ENCODE measurements around the gene ERC2.

The ERC2 gene

GRCh38 chr3:55875113-55875512, 593.2 kb downstream of the ERC2 start:
- TF ChIP-seq, protein P1, sequence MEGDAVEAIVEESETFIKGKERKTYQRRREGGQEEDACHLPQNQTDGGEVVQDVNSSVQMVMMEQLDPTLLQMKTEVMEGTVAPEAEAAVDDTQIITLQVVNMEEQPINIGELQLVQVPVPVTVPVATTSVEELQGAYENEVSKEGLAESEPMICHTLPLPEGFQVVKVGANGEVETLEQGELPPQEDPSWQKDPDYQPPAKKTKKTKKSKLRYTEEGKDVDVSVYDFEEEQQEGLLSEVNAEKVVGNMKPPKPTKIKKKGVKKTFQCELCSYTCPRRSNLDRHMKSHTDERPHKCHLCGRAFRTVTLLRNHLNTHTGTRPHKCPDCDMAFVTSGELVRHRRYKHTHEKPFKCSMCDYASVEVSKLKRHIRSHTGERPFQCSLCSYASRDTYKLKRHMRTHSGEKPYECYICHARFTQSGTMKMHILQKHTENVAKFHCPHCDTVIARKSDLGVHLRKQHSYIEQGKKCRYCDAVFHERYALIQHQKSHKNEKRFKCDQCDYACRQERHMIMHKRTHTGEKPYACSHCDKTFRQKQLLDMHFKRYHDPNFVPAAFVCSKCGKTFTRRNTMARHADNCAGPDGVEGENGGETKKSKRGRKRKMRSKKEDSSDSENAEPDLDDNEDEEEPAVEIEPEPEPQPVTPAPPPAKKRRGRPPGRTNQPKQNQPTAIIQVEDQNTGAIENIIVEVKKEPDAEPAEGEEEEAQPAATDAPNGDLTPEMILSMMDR (IDR thresholded peaks at IDR 0.05; ENCODE audit: low read depth, low read length), result no peak
- H3K4me3 ChIP-seq (ENCODE audit: low read depth, low read length), result no peak overlapping the region

- H3K4me3 ChIP-seq (ENCODE audit: low read depth, low read length), result no peak overlapping the region
- TF ChIP-seq, protein P1 (IDR thresholded peaks at IDR 0.05; ENCODE audit: low read depth, low read length), result no peak
Measured at GRCh38 chr3:55873523-55874254, 594.6 kb downstream of the ERC2 start.

GRCh38 chr3:55870594-55870993, 597.7 kb downstream of the ERC2 start:
- H3K4me3 ChIP-seq (ENCODE audit: low read depth, low read length), result no peak overlapping the region
- TF ChIP-seq, protein P1 (IDR thresholded peaks at IDR 0.05; ENCODE audit: low read depth, low read length), result no peak

DNA sequence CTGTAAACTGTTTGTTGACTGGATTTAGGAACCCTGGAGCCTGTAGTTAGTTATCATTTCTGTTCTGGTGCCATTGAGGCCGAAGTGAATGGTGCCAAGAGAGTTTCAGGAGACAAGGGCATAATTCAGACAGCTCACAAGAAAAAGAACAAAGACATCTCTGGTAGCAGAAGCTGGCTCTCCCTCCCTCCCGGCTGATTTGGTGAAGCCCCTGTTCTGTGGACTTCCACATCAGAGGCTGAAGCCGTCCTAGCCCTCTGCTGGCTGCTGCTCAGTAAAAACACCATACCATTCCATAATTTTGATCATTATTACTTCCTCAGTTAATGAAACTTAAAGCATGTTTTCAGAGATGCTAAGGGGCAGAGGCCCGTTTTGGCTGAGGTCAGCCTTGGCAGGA, 599.9 kb downstream of the ERC2 start:
- TF ChIP-seq, protein P1 (IDR thresholded peaks at IDR 0.05; ENCODE audit: low read depth, low read length), result no peak
- no peak overlapping the region for H3K4me3 ChIP-seq (ENCODE audit: low read depth, low read length)

DNA sequence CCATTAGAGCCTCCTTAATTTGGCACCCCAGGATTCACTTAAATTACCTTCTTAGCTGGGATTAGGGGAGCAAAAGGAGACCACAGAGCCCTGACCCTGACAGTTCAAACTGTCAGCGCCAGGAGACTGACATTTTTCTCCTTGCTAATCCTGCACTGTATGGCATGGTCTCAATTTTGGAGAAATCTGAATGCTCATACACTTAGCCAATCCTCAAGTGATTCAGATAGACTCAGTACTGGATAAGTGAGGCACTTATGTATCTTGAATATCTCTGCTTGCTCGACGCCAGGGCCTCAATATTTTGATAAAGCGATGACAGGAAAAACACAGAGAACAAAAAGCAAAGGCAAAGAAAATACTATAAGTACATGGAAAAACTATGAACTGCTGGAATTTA, 605.2 kb downstream of the ERC2 start:
- TF ChIP-seq, protein P1 (IDR thresholded peaks at IDR 0.05; ENCODE audit: low read depth, low read length), result no peak
- no peak overlapping the region for H3K4me3 ChIP-seq (ENCODE audit: low read depth, low read length)

GRCh38 chr3:55860049-55860721, 608.1 kb downstream of the ERC2 start:
- H3K4me3 ChIP-seq (ENCODE audit: low read depth, low read length), result no peak overlapping the region
- TF ChIP-seq, protein P1 (IDR thresholded peaks at IDR 0.05; ENCODE audit: low read depth, low read length), result no peak

- no peak overlapping the region for H3K4me3 ChIP-seq (ENCODE audit: low read depth, low read length)
- TF ChIP-seq, protein P1 (IDR thresholded peaks at IDR 0.05; ENCODE audit: low read depth, low read length), result no peak
Measured at GRCh38 chr3:55859305-55859704, 609.0 kb downstream of the ERC2 start.

All from WI38 (cell line).